ENCODE measurements around the gene LRBA. TPM values are rescaled to one million over a fixed set of nuclear protein-coding genes. Genes with fewer than 3 reads are reported as not detected.

LRBA gene
- total and polyA plus RNA-seq, 9 of the 15 experiments (the other 6 are each of a cell fraction or from before 2014, with no cell fraction given): 24.2 to 88.7 (median 59.7) TPM

DNA sequence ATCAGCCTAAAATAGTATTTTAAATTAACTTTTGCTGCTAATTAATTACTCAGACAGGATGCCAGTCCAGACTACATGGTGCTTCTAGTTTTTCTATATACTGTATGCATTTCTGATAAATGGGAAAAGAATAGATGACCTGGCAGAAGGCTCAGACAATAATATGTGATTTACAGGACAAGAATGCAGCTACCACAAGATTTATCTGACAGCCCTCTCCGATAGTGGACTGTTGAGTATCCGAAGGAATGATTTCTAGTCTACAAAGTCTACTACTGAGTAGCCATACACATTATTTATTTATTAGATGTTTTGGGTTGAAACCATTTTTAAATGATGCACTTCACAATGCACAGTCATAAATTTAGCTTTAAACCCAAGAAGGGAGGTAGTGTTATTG lies 220.4 kb downstream of the LRBA start:
- no peaks in the 10 kb centered on the region for H3K9me1 ChIP-seq (ENCODE audit: control insufficient read depth, insufficient read depth, low read length)
- ATAC-seq (no peak), FAIRE-seq (no peak), DNase-seq (ENCODE audit: extremely low read depth in 1 of 4, low spot score in 3 of 4) (no peak)
- in situ Hi-C loops (cut with MboI): no loop called here
- no peak overlapping the region for H2AFZ ChIP-seq (ENCODE audit: low read depth, low read length)
- no peaks in the 10 kb centered on the region for H4K20me1 ChIP-seq (replicated peaks; ENCODE audit: control insufficient read depth, insufficient read depth, low read length)
- intact Hi-C loops (cut with micrococcal nuclease): no loop called here
- H3K27me3 ChIP-seq (ENCODE audit: control insufficient read depth in 2 of 2, insufficient read depth in 2 of 2, low read length in 2 of 2): no peaks in the 10 kb centered on the region
- no peaks in the 10 kb centered on the region for H3K4me1 ChIP-seq (replicated peaks in 1 of 2; ENCODE audit: control insufficient read depth in 2 of 2, insufficient read depth in 2 of 2, low read length in 2 of 2)
- no TSS peak for BruUV-seq (replicated peaks)
- 89% methylated on average over 2 of the region's 2 CpGs for WGBS (ENCODE audit: insufficient coverage, low coverage, missing lambda C conversion rate)
- ChIA-PET CTCF (ENCODE audit: low intra/inter-chr PET ratio) (no interaction called here), POLR2A (no interaction called here)
- H3K9ac ChIP-seq (ENCODE audit: insufficient read depth in 1 of 2, low read depth in 2 of 2, low read length in 2 of 2): no peak overlapping the region
- no peak overlapping the region for H3K4me3 ChIP-seq
- H3K79me2 ChIP-seq (ENCODE audit: control insufficient read depth, insufficient read depth, low read length): no peaks in the 10 kb centered on the region
- H3K36me3 ChIP-seq (ENCODE audit: control insufficient read depth, insufficient read depth, low read length): no peaks in the 10 kb centered on the region; the same call in 1 of the 3 replicates
- no peak overlapping the region for H3K4me2 ChIP-seq (ENCODE audit: insufficient read depth, low read length)
- no peak overlapping the region for H3K27ac ChIP-seq (ENCODE audit: extremely low read depth, low read depth, low read length)
- TF ChIP-seq ZBTB5 (IDR thresholded peaks at IDR 0.05) (no peak), LEF1 (IDR thresholded peaks at IDR 0.05) (no peak), TAF9B (IDR thresholded peaks at IDR 0.05; ENCODE audit: partially characterized antibody) (no peak), PKNOX1 (IDR thresholded peaks at IDR 0.05) (no peak), HDAC1 (IDR thresholded peaks at IDR 0.05) (no peak), HCFC1 (IDR thresholded peaks at IDR 0.05; ENCODE audit: low read depth, low read length) (no peak), RFX7 (CRISPR knock-in tag; IDR thresholded peaks at IDR 0.05) (no peak), BCL6 (CRISPR knock-in tag; IDR thresholded peaks at IDR 0.05) (no peak), HDAC6 (IDR thresholded peaks at IDR 0.05; ENCODE audit: low read depth, low read length) (no peak), CBFB (CRISPR knock-in tag; IDR thresholded peaks at IDR 0.05) (no peak), SAFB (IDR thresholded peaks at IDR 0.05; ENCODE audit: borderline replicate concordance, low read depth, low read length) (no peak), ETV5 (CRISPR knock-in tag; IDR thresholded peaks at IDR 0.05; ENCODE audit: low read depth) (no peak), ZFPM2 (CRISPR knock-in tag; IDR thresholded peaks at IDR 0.05) (no peak), PREB (CRISPR knock-in tag; IDR thresholded peaks at IDR 0.05) (no peak), ZNF282 (CRISPR knock-in tag; IDR thresholded peaks at IDR 0.05) (no peak), XRCC4 (IDR thresholded peaks at IDR 0.05; ENCODE audit: extremely low read depth, insufficient read depth, insufficient read length) (no peak), POLR3A (IDR thresholded peaks at IDR 0.05; ENCODE audit: borderline replicate concordance, extremely low read depth, insufficient read depth, insufficient read length) (no peak), U2AF2 (optimal IDR thresholded peaks at IDR 0.05; ENCODE audit: low read depth, low read length) (no peak)
- no peaks in the 10 kb centered on the region for H3K9me3 ChIP-seq (replicated peaks; ENCODE audit: control insufficient read depth, insufficient read depth, low read depth, low read length)

Measured in K562 (cell line).